IMR-90 (cell line): ENCODE measurements around the gene GPRIN3. TPM values are rescaled to one million over a fixed set of nuclear protein-coding genes. Genes with fewer than 3 reads are reported as not detected.

ENCODE experiments used
- ATAC-seq: fragments of 200-7000 bp; cut with Tn5 transposase; 2 replicates; pipeline ENCODE4 v1.9.1; 2020; ENCODE audit warnings: low read depth, mild to moderate bottlenecking, moderate library complexity
- BruUV-seq: library from RNA; stranded (reverse); fragments of 400-500 nt; replicated peaks from 2 replicates; lab custom pipeline; 2021; lab: Mats Ljungman, UMichigan
- CTCF ChIA-PET: fragments of 300-600 bp; formaldehyde crosslinking; extraction: SDS; loops from one replicate; lab custom pipeline; 2021; ENCODE audit warnings: antibody characterized with exemption; lab: Yijun Ruan, JAX
- POLR2A ChIA-PET: fragments of 300-600 bp; sonication (Branson Sonifier 250); formaldehyde crosslinking; loops from one replicate; lab custom pipeline; 2022; ENCODE audit warnings: antibody characterized with exemption; ENCODE audit not compliant: unreplicated experiment; lab: Charles Lee
- DNase-seq: peaks from one replicate; pipeline ENCODE4 v3.0.0; 2013
- H2AFZ ChIP-seq: replicated peaks from 2 replicates; pipeline ENCODE3; 2013; ENCODE audit warnings: low read length, mild to moderate bottlenecking; ENCODE audit not compliant: poor library complexity
- H2AK5ac ChIP-seq: 2 replicates; pipeline ENCODE4 v1.6.1; 2013; ENCODE audit warnings: low read depth, low read length, inconsistent platforms
- H2AK9ac ChIP-seq: replicated peaks from 2 replicates; pipeline ENCODE3; 2013; ENCODE audit warnings: mild to moderate bottlenecking, low read depth, low read length, moderate library complexity; ENCODE audit not compliant: poor library complexity
- H2BK120ac ChIP-seq: 2 replicates; pipeline ENCODE4 v1.6.1; 2013; ENCODE audit warnings: low read depth, low read length, inconsistent platforms
- H2BK15ac ChIP-seq: 3 replicates; pipeline ENCODE4 v1.6.1; 2013; ENCODE audit warnings: low read depth, low read length, inconsistent platforms
- H2BK20ac ChIP-seq: 2 replicates; pipeline ENCODE4 v1.6.1; 2013; ENCODE audit warnings: low read depth, mild to moderate bottlenecking, inconsistent platforms, low read length, moderate library complexity
- H2BK5ac ChIP-seq: 2 replicates; pipeline ENCODE4 v1.6.1; 2013; ENCODE audit warnings: mild to moderate bottlenecking, low read depth, low read length, inconsistent platforms; ENCODE audit not compliant: poor library complexity, severe bottlenecking
- H3K14ac ChIP-seq: replicated peaks from 2 replicates; pipeline ENCODE4 v1.6.1; 2013; ENCODE audit warnings: low read depth, low read length, inconsistent platforms
- H3K18ac ChIP-seq: 2 replicates; pipeline ENCODE4 v1.6.1; 2013; ENCODE audit warnings: low read depth, low read length, control low read depth
- H3K23ac ChIP-seq: 2 replicates; pipeline ENCODE4 v1.6.1; 2013; ENCODE audit warnings: low read depth, low read length, inconsistent platforms
- H3K27ac ChIP-seq: 2 replicates; pipeline ENCODE4 v1.5.1; 2013; ENCODE audit warnings: mild to moderate bottlenecking, control low read depth, low read length; ENCODE audit not compliant: insufficient read depth
- H3K27me3 ChIP-seq: 2 replicates; pipeline ENCODE4 v1.6.1; 2013; ENCODE audit warnings: low read length; ENCODE audit not compliant: control insufficient read depth, insufficient read depth
- H3K36me3 ChIP-seq: 2 replicates; pipeline ENCODE4 v1.6.1; 2013; ENCODE audit warnings: low read length, mixed read lengths; ENCODE audit not compliant: control insufficient read depth, insufficient read depth
- H3K4ac ChIP-seq: 2 replicates; pipeline ENCODE4 v1.6.1; 2013; ENCODE audit warnings: low read depth, low read length, inconsistent platforms
- H3K4me1 ChIP-seq: 2 replicates; pipeline ENCODE4 v1.6.1; 2013; ENCODE audit warnings: low read length, mixed read lengths; ENCODE audit not compliant: control insufficient read depth, insufficient read depth
- H3K4me2 ChIP-seq: 2 replicates; pipeline ENCODE4 v1.6.1; 2013; ENCODE audit warnings: low read depth, mild to moderate bottlenecking, control low read depth, low read length, moderate library complexity
- H3K4me3 ChIP-seq: 2 replicates; pipeline ENCODE4 v1.5.1; 2013; ENCODE audit warnings: low read depth, mild to moderate bottlenecking, control low read depth, low read length, moderate library complexity; ENCODE audit not compliant: insufficient read depth
- H3K56ac ChIP-seq: 2 replicates; pipeline ENCODE4 v1.6.1; 2013; ENCODE audit warnings: low read length, inconsistent platforms; ENCODE audit not compliant: insufficient read depth; ENCODE audit errors: extremely low read depth
- H3K79me1 ChIP-seq, 2 experiments: 2 replicates each; pipeline ENCODE4 v1.6.1; 2013; ENCODE audit warnings: low read length in 2 of 2, inconsistent platforms in 1 of 2, low read depth in 1 of 2
- H3K9ac ChIP-seq: 2 replicates; pipeline ENCODE4 v1.6.1; 2013; ENCODE audit warnings: low read depth, low read length, control low read depth
- H3K9me1 ChIP-seq: 2 replicates; pipeline ENCODE4 v1.6.1; 2013; ENCODE audit warnings: low read length, inconsistent platforms; ENCODE audit not compliant: insufficient read depth
- H3K9me3 ChIP-seq: 2 replicates; pipeline ENCODE4 v1.6.1; 2013; ENCODE audit warnings: low read length; ENCODE audit not compliant: control insufficient read depth, insufficient read depth
- H4K20me1 ChIP-seq: 2 replicates; pipeline ENCODE4 v1.6.1; 2013; ENCODE audit warnings: low read length, inconsistent platforms; ENCODE audit not compliant: insufficient read depth
- H4K5ac ChIP-seq: 2 replicates; pipeline ENCODE4 v1.6.1; 2013; ENCODE audit warnings: mild to moderate bottlenecking, low read depth, low read length, control low read depth
- H4K8ac ChIP-seq, 2 experiments: 2 replicates each; pipeline ENCODE4 v1.6.1; 2013; ENCODE audit warnings: low read depth in 2 of 2, low read length in 2 of 2, control low read depth in 1 of 2, inconsistent platforms in 1 of 2
- H4K91ac ChIP-seq: 2 replicates; pipeline ENCODE4 v1.6.1; 2013; ENCODE audit warnings: low read depth, low read length, inconsistent platforms; ENCODE audit not compliant: insufficient read depth
- BHLHE40 ChIP-seq: fragments of 150-350 bp; IDR thresholded peaks from 2 replicates; pipeline ENCODE4 v1.6.1; 2016; ENCODE audit warnings: mild to moderate bottlenecking, low read depth, low read length
- CEBPB ChIP-seq: IDR thresholded peaks from 2 replicates; pipeline ENCODE4 v1.6.1; 2012; ENCODE audit warnings: low read depth, low read length, improper control_type of control experiment
- CHD1 ChIP-seq: IDR thresholded peaks from 2 replicates; pipeline ENCODE4 v1.6.1; 2012; ENCODE audit warnings: low read depth, low read length, improper control_type of control experiment
- CTCF ChIP-seq: conservative IDR thresholded peaks from 2 replicates; pipeline ENCODE4 v1.5.1; 2012; ENCODE audit warnings: mild to moderate bottlenecking, low read depth, low read length, improper control_type of control experiment
- FOS ChIP-seq: fragments of 150-350 bp; IDR thresholded peaks from 2 replicates; pipeline ENCODE4 v1.6.1; 2016; ENCODE audit warnings: low read depth, low read length
- MAFK ChIP-seq: IDR thresholded peaks from 2 replicates; pipeline ENCODE4 v1.6.1; 2012; ENCODE audit warnings: low read depth, low read length, improper control_type of control experiment
- MAZ ChIP-seq: IDR thresholded peaks from 2 replicates; pipeline ENCODE4 v1.6.1; 2012; ENCODE audit warnings: low read depth, mild to moderate bottlenecking, low read length, improper control_type of control experiment, moderate library complexity, borderline replicate concordance
- MXI1 ChIP-seq: IDR thresholded peaks from 2 replicates; pipeline ENCODE4 v1.6.1; 2012; ENCODE audit warnings: low read depth, mild to moderate bottlenecking, low read length, moderate library complexity, borderline replicate concordance
- NFE2L2 ChIP-seq: fragments of 150-350 bp; IDR thresholded peaks from 2 replicates; pipeline ENCODE4 v1.6.1; 2016; ENCODE audit warnings: low read depth, mild to moderate bottlenecking, low read length
- POLR2A ChIP-seq: IDR thresholded peaks from 2 replicates; pipeline ENCODE4 v1.6.1; 2012; ENCODE audit warnings: mild to moderate bottlenecking, low read depth, low read length
- RAD21 ChIP-seq: IDR thresholded peaks from 2 replicates; pipeline ENCODE4 v1.6.1; 2012; ENCODE audit warnings: low read length, improper control_type of control experiment
- RCOR1 ChIP-seq: IDR thresholded peaks from 2 replicates; pipeline ENCODE4 v1.6.1; 2012; ENCODE audit warnings: mild to moderate bottlenecking, low read length, improper control_type of control experiment; ENCODE audit not compliant: insufficient replicate concordance
- RFX5 ChIP-seq: IDR thresholded peaks from 2 replicates; pipeline ENCODE4 v1.8.0; 2012; ENCODE audit warnings: low read depth, mild to moderate bottlenecking, low read length, moderate library complexity
- SMC3 ChIP-seq: fragments of 150-350 bp; IDR thresholded peaks from 2 replicates; pipeline ENCODE4 v1.6.1; 2016; ENCODE audit warnings: low read depth, mild to moderate bottlenecking, antibody characterized with exemption, low read length, moderate library complexity
- USF2 ChIP-seq: fragments of 150-350 bp; IDR thresholded peaks from 2 replicates; pipeline ENCODE4 v1.6.1; 2017; ENCODE audit warnings: mild to moderate bottlenecking, antibody characterized with exemption, low read length, low read depth
- WGBS, 2 experiments: methylation state at CpG; one replicate each; pipeline versions ENCODE4 v1.1.5 to v1.1.7; 2013; ENCODE audit warnings: missing lambda C conversion rate in 2 of 2; ENCODE audit not compliant: insufficient read length in 1 of 2; ENCODE audit errors: extremely low coverage in 2 of 2; 5-methylcytosine and 5-hydroxymethylcytosine counted together
- dilution Hi-C: fragments of 300-500 bp; cut with HindIII; formaldehyde crosslinking; loops from one replicate; pipeline ENCODE4 v1.14.3; 2018; ENCODE audit warnings: low sequenced_read_pairs; ENCODE audit not compliant: unreplicated experiment
- in situ Hi-C: fragments of 300-500 bp; cut with MboI; formaldehyde crosslinking; loops from 3 replicates; pipeline ENCODE4 v1.14.3; 2019; ENCODE audit warnings: low sequenced_read_pairs, inconsistent platforms, mixed read lengths
- intact Hi-C: fragments of 100-400 bp; cut with micrococcal nuclease; formaldehyde crosslinking; loops from 2 replicates; pipeline ENCODE4 v1.10.0; 2022
- polyA plus RNA-seq, 3 experiments: library from polyadenylated mRNA; depleted of rRNA; stranded (reverse); fragments of >200 nt; gene quantifications; 2 replicates each; pipeline ENCODE4 v1.2.3, GENCODE V29; 2012; ENCODE audit warnings: low replicate concordance in 1 of 3
- total RNA-seq: library from RNA; depleted of rRNA; stranded (reverse); fragments of >200 nt; gene quantifications from 2 replicates; pipeline ENCODE4 v1.2.3, GENCODE V29; 2012
- TF ChIP-seq, protein P1 (sequence below): fragments of 150-350 bp; IDR thresholded peaks from 2 replicates; pipeline ENCODE4 v1.6.1; 2016; ENCODE audit warnings: low read depth, mild to moderate bottlenecking, low read length, moderate library complexity, borderline replicate concordance

The GPRIN3 gene
- total and polyA plus RNA-seq, 2 of the 4 experiments (the other 2 are of a cell fraction): under 0.01 TPM; not detected in 1

- Histone ChIP-seq H3K27ac (no peak overlapping the region), H3K23ac (no peak overlapping the region), H4K20me1 (no peaks in the 10 kb centered on the region), H3K9me3 (no peaks in the 10 kb centered on the region), H3K36me3 (no peaks in the 10 kb centered on the region), H3K27me3 (peaks cover 2% of the 10 kb centered on the region; the same call in 1 of the 2 replicates), H2BK5ac (no peak overlapping the region), H3K56ac (no peak overlapping the region), H2AK9ac (no peak overlapping the region), H2AFZ (no peak overlapping the region), H2BK15ac (no peak overlapping the region), H3K9me1 (no peaks in the 10 kb centered on the region), H2BK120ac (no peak overlapping the region), H4K5ac (no peak overlapping the region), H3K9ac (no peak overlapping the region), H3K79me1 (no peaks in the 10 kb centered on the region), H2AK5ac (no peak overlapping the region), H4K91ac (no peak overlapping the region), H3K4ac (no peak overlapping the region), H3K4me2 (no peak overlapping the region), H3K4me3 (no peak overlapping the region), H4K8ac (no peak overlapping the region), H3K4me1 (no peaks in the 10 kb centered on the region), H3K18ac (no peak overlapping the region), H3K14ac (no peak overlapping the region), H2BK20ac (no peak overlapping the region)
- no TSS peak for BruUV-seq
- dilution Hi-C loops (no loop called here), in situ Hi-C loops (no loop called here), intact Hi-C loops (no loop called here)
- TF ChIP-seq MAFK: no peak
- TF ChIP-seq MAZ: no peak
- no peak for TF ChIP-seq FOS
- no peak for TF ChIP-seq USF2
- TF ChIP-seq CHD1: no peak
- TF ChIP-seq CTCF: no peak
- TF ChIP-seq, protein P1, sequence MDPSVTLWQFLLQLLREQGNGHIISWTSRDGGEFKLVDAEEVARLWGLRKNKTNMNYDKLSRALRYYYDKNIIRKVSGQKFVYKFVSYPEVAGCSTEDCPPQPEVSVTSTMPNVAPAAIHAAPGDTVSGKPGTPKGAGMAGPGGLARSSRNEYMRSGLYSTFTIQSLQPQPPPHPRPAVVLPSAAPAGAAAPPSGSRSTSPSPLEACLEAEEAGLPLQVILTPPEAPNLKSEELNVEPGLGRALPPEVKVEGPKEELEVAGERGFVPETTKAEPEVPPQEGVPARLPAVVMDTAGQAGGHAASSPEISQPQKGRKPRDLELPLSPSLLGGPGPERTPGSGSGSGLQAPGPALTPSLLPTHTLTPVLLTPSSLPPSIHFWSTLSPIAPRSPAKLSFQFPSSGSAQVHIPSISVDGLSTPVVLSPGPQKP: no peak
- TF ChIP-seq NFE2L2: no peak
- no peak for TF ChIP-seq CEBPB
- no peak for TF ChIP-seq RCOR1
- no peak for TF ChIP-seq SMC3
- TF ChIP-seq RAD21: no peak
- no peak for TF ChIP-seq RFX5
- TF ChIP-seq POLR2A: no peak
- TF ChIP-seq MXI1: no peak
- TF ChIP-seq BHLHE40: no peak
- no CpG with 5 or more reads among the region's 2 CpGs for WGBS, 2 experiments
- ChIA-PET CTCF (interaction anchor here (0.5 kb wide), 1 partner anchor 587 kb away, joined by 6 read pairs; no protein-coding TSS in a partner anchor), POLR2A (no interaction called here)
- no peak for DNase-seq
- ATAC-seq: no peak
Measured at GRCh38 chr4:89285745-89286144, 21.9 kb downstream of the GPRIN3 start.
